Cardiac muscle cell (in vitro differentiated cells and primary cell): Measurements from ENCODE around the gene ABHD2. TPM values are rescaled to one million over a fixed set of nuclear protein-coding genes. Genes with fewer than 3 reads are reported as not detected.

ENCODE experiments used
- DNase-seq, 2 donors: peaks; one replicate each; pipeline versions ENCODE4 v3.0.0 to v3.0.0-alpha.2; 2010 to 2017; ENCODE audit warnings: low read depth in 1 of 2, low spot score in 1 of 2
- H3K27ac ChIP-seq: fragments of 200-600 bp; sonication (generic); 2 replicates; pipeline ENCODE4 v1.5.1; 2016
- H3K27me3 ChIP-seq: fragments of 200-600 bp; sonication (generic); 2 replicates; pipeline ENCODE4 v1.6.0; 2016; ENCODE audit warnings: control low read depth
- H3K36me3 ChIP-seq: fragments of 200-600 bp; sonication (generic); 2 replicates; pipeline ENCODE4 v1.5.1; 2016; ENCODE audit warnings: control low read depth
- H3K4me1 ChIP-seq: fragments of 200-600 bp; sonication (generic); 2 replicates; pipeline ENCODE4 v1.8.1; 2017; ENCODE audit warnings: low read depth, mild to moderate bottlenecking, mixed run types
- H3K4me3 ChIP-seq: fragments of 200-600 bp; sonication (generic); 2 replicates; pipeline ENCODE4 v1.5.1; 2016; ENCODE audit warnings: mild to moderate bottlenecking
- H3K9me3 ChIP-seq: fragments of 200-600 bp; sonication (generic); 2 replicates; pipeline ENCODE4 v1.5.1; 2017; ENCODE audit warnings: low read depth, mild to moderate bottlenecking, control low read depth
- polyA plus RNA-seq: library from polyadenylated mRNA; unstranded; fragments of >200 nt; fragmentation: Nextera tagmentation; extraction: Ambion mirVana; gene quantifications from 2 replicates; pipeline ENCODE4 v1.2.1, GENCODE V29; 2016
- total RNA-seq: library from RNA; depleted of rRNA; stranded (reverse); fragments of >200 nt; gene quantifications from 2 replicates; pipeline ENCODE4 v1.2.3, GENCODE V29; 2016
- TF ChIP-seq, protein P1 (sequence below): IDR thresholded peaks from 2 replicates; pipeline ENCODE4 v1.5.1; 2012; ENCODE audit warnings: low read depth, mild to moderate bottlenecking, low read length

Gene ABHD2
- total and polyA plus RNA-seq, 2 experiments from 2014 or later: 28.4 to 43.0 TPM

DNA sequence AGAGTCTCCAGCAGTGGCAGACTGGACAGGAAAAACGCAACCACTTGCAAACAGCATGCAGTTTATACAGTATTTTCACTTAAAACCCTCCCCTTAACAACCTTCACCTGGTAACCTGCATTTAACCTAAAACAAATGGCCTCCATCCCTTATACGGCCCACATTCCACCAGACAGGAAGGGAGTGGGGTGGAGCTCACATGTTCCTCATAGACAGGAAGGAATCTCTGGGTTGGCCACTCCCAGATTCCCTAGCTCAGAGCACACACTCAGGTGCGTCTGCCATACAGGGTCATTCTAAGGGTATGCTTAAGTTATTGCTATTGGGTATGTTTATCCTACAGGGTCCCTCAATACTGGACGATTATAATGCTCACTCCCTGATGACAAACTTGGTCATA, 16.8 kb upstream of the ABHD2 start:
- DNase-seq: no peak
- no peaks in the 10 kb centered on the region for H3K27me3 ChIP-seq
- H3K4me3 ChIP-seq: no peak overlapping the region
- H3K9me3 ChIP-seq: no peaks in the 10 kb centered on the region
- TF ChIP-seq, protein P1, sequence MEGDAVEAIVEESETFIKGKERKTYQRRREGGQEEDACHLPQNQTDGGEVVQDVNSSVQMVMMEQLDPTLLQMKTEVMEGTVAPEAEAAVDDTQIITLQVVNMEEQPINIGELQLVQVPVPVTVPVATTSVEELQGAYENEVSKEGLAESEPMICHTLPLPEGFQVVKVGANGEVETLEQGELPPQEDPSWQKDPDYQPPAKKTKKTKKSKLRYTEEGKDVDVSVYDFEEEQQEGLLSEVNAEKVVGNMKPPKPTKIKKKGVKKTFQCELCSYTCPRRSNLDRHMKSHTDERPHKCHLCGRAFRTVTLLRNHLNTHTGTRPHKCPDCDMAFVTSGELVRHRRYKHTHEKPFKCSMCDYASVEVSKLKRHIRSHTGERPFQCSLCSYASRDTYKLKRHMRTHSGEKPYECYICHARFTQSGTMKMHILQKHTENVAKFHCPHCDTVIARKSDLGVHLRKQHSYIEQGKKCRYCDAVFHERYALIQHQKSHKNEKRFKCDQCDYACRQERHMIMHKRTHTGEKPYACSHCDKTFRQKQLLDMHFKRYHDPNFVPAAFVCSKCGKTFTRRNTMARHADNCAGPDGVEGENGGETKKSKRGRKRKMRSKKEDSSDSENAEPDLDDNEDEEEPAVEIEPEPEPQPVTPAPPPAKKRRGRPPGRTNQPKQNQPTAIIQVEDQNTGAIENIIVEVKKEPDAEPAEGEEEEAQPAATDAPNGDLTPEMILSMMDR: no peak
- H3K36me3 ChIP-seq: no peaks in the 10 kb centered on the region
- H3K27ac ChIP-seq: no peak overlapping the region
- peaks cover 13% of the 10 kb centered on the region for H3K4me1 ChIP-seq

DNA sequence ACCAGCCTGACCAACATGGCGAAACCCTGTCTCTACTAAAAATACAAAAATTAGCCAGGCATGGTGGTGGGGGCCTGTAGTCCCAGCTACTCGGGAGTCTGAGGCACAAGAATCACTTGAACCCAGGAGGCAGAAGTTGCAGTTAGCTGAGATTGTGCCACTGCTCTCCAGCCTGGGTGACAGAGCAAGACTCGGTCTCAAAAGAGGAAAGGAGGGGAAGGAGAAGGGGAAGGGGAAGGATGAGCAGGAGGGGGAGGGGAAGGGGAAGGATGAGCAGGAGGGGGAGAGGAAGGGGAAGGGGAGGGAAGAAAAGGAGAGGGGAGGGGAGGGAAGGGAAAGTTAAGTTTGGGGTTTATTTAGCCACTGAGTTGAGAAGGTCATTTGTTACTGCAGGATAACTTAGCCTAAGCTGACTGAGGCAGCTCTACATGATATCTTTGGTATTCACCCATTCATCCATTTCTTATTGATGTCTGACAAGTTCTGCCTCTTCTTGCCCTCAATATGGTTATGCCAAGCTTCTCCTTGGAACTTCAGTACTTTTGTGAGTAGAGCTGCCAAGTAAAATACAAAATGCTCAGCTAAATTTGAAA, 15.9 kb upstream of the ABHD2 start:
- Histone ChIP-seq H3K27me3 (no peaks in the 10 kb centered on the region), H3K27ac (no peak overlapping the region), H3K4me1 (peaks cover 13% of the 10 kb centered on the region), H3K36me3 (no peaks in the 10 kb centered on the region), H3K4me3 (no peak overlapping the region), H3K9me3 (no peaks in the 10 kb centered on the region)
- DNase-seq: no peak
- TF ChIP-seq, protein P1: no peak

DNA sequence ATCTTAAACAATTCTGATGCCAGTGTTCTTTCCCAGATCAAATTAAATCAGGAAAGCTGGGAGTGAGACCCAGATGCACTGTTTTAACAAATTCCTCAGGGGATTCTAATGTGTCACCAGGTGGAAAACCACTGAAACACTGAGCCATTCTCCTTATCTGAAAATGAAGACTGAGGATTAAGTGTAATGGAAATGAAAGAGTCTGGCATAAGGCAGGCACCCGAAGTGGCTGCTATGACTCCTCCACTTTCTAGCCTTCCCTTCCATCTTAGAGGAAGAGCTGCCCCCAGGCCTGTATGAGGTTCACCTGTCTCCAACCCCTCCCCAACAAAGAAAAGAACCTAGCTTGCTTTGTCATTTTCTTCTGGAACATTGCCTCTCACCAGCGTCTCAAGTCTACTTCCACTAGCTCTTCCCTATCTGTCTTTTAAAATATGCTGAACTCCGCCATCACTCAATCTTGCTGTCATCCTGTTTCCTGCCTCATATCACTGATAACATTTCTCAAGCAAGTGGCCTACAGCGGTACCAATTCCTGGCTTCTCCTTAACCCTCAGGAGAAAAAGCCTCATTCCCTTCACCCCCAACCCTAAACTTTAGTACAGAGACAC, 13.7 kb upstream of the ABHD2 start:
- H3K4me3 ChIP-seq: no peak overlapping the region
- no peak for DNase-seq
- H3K36me3 ChIP-seq: no peaks in the 10 kb centered on the region
- TF ChIP-seq, protein P1: no peak
- no peaks in the 10 kb centered on the region for H3K9me3 ChIP-seq
- no peak overlapping the region for H3K27ac ChIP-seq
- peaks cover 21% of the 10 kb centered on the region for H3K4me1 ChIP-seq
- H3K27me3 ChIP-seq: no peaks in the 10 kb centered on the region

DNA sequence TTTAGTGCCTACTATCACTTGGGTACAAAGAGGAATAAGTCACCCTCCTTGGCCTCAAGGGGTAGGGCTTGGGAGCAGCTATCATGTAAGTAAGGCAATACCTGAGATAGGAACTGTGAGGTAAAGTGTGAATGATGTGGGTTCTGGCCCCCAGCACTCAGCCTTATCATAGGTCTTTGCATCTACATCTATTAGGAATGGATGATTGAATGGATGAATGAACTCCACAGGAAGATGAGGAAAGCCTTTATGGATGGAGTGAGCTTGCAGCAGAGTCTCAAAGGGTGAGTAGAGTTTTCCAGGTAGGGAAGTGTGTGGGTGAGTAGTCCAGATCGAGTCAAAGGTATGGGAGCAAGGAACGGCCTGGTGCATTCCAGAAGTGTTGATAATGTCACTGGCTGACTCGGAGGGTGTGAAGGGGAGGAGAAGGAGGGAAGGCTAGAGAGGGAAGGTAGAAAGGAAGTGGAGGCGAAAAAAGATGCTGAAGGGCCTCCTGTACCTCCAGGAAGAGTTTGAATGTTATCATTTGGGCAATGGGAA, 13.1 kb upstream of the ABHD2 start:
- no peak for DNase-seq
- Histone ChIP-seq H3K9me3 (no peaks in the 10 kb centered on the region), H3K27ac (no peak overlapping the region), H3K4me1 (peaks cover 28% of the 10 kb centered on the region), H3K36me3 (no peaks in the 10 kb centered on the region), H3K4me3 (no peak overlapping the region), H3K27me3 (no peaks in the 10 kb centered on the region)
- TF ChIP-seq, protein P1: no peak

DNA sequence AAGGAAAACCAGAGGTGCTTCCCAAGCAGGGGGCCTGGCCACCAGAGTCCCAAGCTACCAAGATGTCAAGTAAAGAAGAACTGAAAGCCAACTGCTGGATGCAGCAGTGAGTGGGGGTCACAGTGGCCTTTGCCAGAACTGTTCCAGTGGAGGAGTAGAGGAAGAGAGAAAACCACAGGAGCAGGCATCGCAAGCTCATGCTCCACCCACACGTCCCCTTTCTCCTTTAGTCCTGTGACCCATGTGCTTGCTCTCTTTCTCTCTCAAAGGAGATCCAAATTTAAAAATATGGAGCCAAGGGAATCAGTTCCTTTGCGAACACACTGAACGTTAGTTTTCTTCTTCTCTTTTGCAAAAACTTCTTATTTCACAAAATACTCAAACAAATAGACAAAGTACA, 12.4 kb upstream of the ABHD2 start:
- no peak overlapping the region for H3K27ac ChIP-seq
- H3K4me3 ChIP-seq: no peak overlapping the region
- TF ChIP-seq, protein P1: no peak
- H3K4me1 ChIP-seq: peaks cover 34% of the 10 kb centered on the region
- H3K36me3 ChIP-seq: no peaks in the 10 kb centered on the region
- no peaks in the 10 kb centered on the region for H3K27me3 ChIP-seq
- H3K9me3 ChIP-seq: no peaks in the 10 kb centered on the region
- no peak for DNase-seq
